ENCODE measurements around the gene SLC27A6.
A peak's percentile ranks its signal among the peaks of the same experiment; 100 is the strongest.
"Not testable (repeated sequence)": the region's sequence is repeated elsewhere in the genome, so short reads cannot be mapped to it uniquely, and the experiment has no call there.

The SLC27A6 gene

DNA sequence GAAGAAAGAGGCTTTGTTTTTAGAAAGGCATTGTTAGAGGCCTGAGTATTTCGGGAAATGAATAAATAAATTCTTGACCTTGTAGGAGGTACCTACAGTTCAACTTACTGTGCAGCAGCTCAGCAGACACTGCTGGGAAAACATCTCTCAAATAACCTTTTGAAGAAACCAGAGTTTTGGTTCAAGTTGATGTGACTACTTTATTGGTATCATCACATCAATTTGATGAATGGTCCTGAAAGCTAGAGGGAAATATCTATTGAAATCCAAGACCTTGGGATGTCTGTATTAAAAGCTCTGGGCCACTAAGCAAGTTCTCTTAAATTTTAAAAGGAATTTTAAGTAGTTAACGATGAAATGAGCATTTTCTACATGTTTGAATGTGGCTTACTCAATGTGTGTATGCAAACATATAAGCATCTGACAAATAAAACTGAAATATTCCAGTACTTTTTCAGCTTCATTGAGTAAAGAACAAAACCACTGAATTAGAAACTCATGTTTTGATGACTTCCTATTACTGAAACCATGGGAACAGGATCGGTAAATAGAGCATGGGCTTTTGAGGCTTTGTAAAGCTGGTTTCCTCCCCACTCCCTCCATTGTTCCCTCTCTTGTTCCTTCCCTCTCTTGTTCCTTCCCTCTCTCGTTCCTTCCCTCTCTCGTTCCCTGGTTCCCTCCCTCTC lies 36.7 kb downstream of the SLC27A6 start:
- no peak for FAIRE-seq

GRCh38 chr5:129002527-129002842 lies 37.2 kb downstream of the SLC27A6 start:
- no peak for FAIRE-seq

GRCh38 chr5:129003232-129003631 lies 37.9 kb downstream of the SLC27A6 start:
- FAIRE-seq = no peak

- FAIRE-seq = no peak
Measured at GRCh38 chr5:129014185-129014584, 48.9 kb downstream of the SLC27A6 start.

DNA sequence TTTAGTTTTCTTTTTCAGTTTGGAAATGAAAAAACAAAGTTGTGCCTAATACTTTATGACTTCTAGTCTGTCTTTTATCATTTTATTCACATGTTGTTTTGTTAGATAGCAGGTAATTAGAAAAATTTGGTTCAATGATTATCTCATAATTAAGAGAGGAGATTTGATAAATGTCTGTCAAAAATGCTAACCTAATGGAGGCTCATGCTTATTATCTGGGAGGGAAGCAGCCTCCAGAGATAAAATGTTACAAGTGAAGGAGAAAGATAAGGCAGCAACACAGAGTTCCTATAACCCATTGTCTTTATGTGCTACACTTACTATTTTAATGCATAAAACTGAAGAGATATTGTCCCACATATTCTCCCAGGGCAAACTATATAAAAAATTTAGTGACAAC lies 53.5 kb downstream of the SLC27A6 start:
- no peak for FAIRE-seq

DNA sequence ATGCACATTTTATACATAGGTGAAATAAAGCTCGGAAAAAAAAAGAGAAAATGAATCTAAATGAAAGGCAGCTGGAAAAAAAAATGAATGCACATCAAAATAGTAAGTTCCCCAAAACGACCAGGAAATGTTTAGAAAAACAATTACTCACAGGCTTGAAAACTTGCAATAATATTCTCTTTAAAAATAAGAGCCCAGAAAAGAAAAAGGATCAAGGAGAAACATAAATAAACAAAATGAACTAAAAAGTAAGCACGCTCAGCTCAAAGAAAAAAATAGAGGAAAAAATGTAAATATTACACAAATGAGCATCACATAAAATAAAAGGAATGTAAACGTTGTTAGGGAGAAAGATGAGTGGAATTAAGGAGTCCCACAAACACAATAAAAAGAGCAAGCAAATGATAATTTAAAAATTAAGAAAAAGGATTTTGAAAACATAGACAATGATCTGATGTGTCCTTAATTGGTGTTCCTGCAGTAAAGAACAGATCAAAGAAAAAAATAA lies 54.2 kb downstream of the SLC27A6 start:
- FAIRE-seq = no peak

GRCh38 chr5:129020683-129021082 lies 55.4 kb downstream of the SLC27A6 start:
- FAIRE-seq = no peak

DNA sequence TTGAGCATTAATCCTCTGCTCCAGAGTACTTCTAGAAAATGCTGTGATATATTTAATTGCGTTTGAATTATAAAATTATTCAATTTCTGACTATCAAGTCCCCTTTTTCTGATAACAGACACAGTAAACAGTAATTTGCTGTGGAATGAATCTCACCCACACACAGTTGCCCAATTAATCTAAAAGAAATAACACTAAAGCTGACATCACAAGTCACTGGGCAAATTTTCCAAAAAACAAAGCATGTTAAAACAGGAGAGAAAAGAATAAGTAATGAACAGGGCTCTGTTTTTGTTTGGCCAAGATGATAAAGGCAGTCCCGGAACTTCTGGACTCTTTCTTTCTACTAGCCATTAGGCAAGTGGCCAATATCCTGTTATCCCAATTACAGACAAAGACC lies 56.5 kb downstream of the SLC27A6 start:
- FAIRE-seq = no peak

DNA sequence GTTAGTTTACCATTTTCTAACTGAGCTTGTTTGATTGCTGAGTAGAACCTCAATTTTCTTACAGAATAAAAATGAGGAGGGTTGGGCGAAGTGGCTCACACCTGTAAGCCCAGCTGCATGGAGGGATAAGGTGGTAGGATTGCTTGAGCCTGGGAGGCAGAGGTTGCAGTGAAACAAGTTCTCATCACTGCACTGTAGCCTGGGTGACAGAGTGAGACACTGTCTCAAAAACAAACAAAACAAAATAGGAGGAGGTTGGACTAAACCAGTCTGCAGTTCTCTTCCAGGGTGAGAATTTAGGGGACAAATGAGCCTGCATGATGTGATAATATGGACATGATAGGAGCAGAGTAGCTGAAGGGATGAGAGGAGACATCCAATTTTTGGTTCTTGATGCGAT lies 57.3 kb downstream of the SLC27A6 start:
- FAIRE-seq = no peak

GRCh38 chr5:129027260-129027659 lies 62.0 kb downstream of the SLC27A6 start:
- no peak for FAIRE-seq

GRCh38 chr5:129031886-129032683 lies 66.8 kb downstream of the SLC27A6 start:
- no peak for FAIRE-seq

- FAIRE-seq = not testable (repeated sequence)
Measured at GRCh38 chr5:129036257-129036656, 71.0 kb downstream of the SLC27A6 start.

- no peak for FAIRE-seq
Measured at GRCh38 chr5:129041196-129041881, 76.1 kb downstream of the SLC27A6 start.

DNA sequence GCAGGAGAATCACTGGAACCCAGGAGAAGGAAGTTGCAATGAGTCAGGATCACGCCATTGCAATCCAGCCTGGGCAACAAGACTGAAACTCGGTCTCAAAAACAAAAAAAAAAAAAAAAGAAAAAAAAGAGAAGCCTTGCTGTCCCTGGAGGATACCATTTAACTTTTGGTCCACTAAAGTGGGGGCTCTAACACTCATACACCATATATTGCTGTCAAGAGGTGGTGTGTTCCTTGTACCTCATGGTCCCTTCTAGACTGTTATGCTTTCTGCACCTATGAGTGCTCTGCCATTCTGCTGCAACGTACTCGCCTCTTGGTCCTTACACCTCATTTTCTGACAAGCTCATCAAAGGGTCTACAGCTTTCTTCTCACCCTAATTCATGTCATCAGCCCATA lies 77.0 kb downstream of the SLC27A6 start:
- no peak for FAIRE-seq

GRCh38 chr5:129043894-129044293 lies 78.6 kb downstream of the SLC27A6 start:
- no peak for FAIRE-seq

DNA sequence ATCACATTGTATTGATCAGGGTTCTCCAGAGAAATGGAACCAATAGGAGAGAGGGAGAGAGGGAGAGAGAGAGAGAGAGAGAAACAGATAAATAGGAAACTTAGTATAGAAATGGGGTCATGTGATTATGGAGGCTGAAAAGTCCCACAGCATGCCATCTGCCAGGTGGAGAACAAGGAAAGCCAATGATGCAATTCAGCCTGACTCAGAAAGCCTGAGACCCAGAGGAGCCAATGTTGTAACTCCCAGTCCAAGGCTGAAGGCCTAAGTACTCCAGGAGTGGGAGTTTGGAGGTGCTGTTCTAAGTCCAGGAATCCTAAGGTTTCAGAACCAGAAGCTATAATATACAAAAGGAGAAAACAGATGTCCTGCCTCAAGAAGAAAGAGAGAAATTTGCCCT lies 80.9 kb downstream of the SLC27A6 start:
- no peak for FAIRE-seq

DNA sequence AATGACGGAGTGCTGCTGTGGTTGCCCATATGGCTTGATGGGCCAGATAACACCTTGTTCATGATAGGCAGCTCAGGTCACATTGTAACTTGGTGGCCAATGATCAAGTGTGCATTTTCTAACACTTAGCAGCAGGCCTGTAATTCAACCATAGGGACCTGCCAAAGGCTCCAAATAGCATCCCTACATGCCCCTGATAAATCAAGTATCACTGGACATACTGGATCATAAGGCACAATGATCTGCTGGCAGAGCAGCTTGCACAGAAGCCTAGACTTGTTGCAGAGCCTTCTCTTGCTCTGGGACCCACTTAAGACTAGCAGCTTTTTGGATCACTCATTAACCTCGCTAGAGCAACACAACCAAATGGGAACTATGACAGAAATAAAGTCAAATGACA lies 83.2 kb downstream of the SLC27A6 start:
- FAIRE-seq = no peak

- FAIRE-seq = no peak
Measured at GRCh38 chr5:129049126-129049799, 84.0 kb downstream of the SLC27A6 start.

- FAIRE-seq = no peak
Measured at GRCh38 chr5:129051283-129051682, 86.0 kb downstream of the SLC27A6 start.

DNA sequence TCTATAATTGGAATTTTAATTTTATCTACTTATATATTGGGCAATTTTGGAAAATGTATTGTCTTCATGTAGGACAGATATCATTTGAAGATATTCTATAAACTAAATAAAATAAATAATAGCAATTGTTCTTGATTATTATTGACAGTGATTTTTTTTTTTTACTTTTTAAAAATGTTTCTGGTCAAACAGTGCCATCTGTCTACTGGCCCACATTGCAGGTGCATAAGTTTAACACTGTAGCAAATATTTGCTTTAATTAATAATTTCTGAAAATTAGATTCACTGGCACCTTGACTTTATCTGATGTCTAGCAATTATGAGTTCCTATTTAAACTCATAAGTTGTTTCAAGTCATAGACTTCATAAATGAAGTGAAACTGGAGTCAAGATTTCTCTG lies 88.2 kb downstream of the SLC27A6 start:
- FAIRE-seq = peak; percentile 18

- FAIRE-seq = no peak
Measured at GRCh38 chr5:129057329-129057728, 92.0 kb downstream of the SLC27A6 start.

- FAIRE-seq = no peak
Measured at GRCh38 chr5:129061849-129062248, 96.6 kb downstream of the SLC27A6 start.

DNA sequence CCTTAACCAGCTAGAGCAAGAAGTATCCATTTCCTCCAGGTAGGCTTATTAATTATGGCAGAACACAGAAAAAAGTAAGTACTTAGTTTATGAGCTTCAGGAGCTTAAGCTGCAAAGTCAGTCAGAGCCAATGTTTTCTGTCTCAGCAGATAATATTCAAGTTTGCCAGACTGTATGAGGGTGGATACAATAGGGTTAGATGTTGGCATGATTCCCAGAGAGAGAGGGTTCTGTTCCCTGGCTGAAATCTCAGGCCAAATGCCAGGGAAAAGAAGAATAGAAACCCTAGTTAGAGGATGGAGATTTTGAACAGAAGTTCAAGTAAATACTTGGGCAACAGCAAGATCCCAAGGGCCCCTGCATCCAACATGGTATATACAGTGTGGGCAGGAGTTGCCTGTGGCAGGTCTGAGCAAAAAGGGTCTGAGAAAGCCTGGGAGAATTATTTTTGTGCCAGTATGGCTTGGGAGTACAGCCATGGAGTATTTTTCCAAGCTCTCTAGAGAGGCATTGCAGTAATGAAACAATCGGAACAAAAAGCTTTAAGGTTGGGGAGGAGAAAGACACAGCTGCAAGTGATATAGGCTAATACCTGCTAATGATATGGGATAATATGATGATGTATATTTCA lies 98.3 kb downstream of the SLC27A6 start:
- no peak for FAIRE-seq

All from colon (tissue), 2 donors.